ENCODE data around the gene DUSP23.

DNA sequence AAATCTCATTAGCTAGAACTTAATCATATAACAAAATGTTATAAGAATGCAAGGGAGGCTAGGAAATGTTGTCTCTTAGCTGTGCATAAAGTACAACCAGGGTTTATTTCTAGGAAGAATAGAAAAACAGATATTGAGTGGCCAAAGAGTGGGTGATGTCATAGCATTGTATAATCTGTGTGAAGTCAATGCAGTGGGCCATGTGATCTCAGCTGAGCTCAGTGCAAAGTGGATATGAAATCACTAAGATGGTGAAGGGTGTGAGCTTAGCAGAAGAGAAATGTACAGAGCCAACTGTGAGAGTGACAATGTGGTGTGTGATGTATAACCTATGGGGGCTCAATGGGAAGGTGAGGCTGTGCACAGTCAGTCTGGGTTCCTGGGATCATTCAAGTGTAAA lies 29.7 kb upstream of the DUSP23 start:
- TF ChIP-seq, protein P1, sequence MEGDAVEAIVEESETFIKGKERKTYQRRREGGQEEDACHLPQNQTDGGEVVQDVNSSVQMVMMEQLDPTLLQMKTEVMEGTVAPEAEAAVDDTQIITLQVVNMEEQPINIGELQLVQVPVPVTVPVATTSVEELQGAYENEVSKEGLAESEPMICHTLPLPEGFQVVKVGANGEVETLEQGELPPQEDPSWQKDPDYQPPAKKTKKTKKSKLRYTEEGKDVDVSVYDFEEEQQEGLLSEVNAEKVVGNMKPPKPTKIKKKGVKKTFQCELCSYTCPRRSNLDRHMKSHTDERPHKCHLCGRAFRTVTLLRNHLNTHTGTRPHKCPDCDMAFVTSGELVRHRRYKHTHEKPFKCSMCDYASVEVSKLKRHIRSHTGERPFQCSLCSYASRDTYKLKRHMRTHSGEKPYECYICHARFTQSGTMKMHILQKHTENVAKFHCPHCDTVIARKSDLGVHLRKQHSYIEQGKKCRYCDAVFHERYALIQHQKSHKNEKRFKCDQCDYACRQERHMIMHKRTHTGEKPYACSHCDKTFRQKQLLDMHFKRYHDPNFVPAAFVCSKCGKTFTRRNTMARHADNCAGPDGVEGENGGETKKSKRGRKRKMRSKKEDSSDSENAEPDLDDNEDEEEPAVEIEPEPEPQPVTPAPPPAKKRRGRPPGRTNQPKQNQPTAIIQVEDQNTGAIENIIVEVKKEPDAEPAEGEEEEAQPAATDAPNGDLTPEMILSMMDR (conservative IDR thresholded peaks at IDR 0.05; ENCODE audit: low read depth, low read length): no peak
- TF ChIP-seq EZH2 (IDR thresholded peaks at IDR 0.05; ENCODE audit: borderline replicate concordance, low read depth, low read length, poor library complexity, severe bottlenecking): no peak
